ENCODE results near the gene MFRP. TPM values are rescaled to one million over a fixed set of nuclear protein-coding genes. Genes with fewer than 3 reads are reported as not detected.

Gene MFRP
- total and polyA plus RNA-seq, 9 of the 15 experiments (the other 6 are each of a cell fraction or from before 2014, with no cell fraction given) = not detected

DNA sequence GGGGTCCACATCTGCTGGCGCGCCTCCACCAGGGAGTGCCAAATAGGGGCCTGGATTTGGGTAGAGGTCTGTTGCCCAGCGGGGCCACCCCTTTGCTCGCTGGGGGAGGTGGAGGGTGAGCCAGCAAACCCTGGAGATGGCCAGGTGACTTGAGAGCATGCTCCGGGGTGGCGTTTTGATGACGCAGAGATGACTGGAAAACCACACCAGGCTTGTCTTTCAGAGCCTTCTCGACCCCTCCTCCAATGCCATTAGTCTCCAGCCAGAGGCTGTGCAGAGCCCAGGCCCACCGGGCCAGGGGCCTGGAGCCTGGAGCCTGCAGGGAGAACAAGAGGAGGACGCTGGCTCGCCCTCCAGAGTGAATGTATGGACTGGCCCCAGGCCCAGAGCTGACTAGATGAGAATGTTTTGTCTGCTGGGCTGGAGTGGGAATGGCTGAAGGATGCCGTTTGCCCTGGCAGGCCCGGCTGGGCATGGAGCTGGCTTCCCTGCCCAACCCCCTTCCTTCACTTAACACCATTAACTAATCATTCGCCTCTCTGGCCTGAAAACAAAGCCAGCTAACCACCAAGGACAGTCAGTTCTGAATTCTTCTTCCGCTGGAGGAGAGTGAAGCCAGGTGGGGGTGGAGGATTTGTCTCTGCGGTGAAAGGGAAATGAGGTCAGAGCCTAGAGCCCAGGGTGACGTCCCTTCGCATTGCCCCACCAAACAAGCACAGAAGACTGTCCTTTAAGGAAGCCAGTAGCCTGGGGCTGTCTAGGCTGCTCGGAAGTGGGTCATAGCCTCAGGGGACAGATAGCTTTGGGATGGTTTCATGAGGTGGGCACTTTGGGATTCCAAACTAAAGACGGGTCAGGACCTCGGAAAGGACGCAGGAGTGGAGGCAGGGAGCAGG, 28.0 kb downstream of the MFRP start (continued):
- TF ChIP-seq, protein P1, sequence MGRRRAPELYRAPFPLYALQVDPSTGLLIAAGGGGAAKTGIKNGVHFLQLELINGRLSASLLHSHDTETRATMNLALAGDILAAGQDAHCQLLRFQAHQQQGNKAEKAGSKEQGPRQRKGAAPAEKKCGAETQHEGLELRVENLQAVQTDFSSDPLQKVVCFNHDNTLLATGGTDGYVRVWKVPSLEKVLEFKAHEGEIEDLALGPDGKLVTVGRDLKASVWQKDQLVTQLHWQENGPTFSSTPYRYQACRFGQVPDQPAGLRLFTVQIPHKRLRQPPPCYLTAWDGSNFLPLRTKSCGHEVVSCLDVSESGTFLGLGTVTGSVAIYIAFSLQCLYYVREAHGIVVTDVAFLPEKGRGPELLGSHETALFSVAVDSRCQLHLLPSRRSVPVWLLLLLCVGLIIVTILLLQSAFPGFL (CRISPR knock-in tag; IDR thresholded peaks at IDR 0.05) = 0 out of 2 replicates have a peak, but pooled peaks have one; percentile 51
- no peak for TF ChIP-seq OTX1 (CRISPR knock-in tag; IDR thresholded peaks at IDR 0.05)
- TF ChIP-seq, protein P2, sequence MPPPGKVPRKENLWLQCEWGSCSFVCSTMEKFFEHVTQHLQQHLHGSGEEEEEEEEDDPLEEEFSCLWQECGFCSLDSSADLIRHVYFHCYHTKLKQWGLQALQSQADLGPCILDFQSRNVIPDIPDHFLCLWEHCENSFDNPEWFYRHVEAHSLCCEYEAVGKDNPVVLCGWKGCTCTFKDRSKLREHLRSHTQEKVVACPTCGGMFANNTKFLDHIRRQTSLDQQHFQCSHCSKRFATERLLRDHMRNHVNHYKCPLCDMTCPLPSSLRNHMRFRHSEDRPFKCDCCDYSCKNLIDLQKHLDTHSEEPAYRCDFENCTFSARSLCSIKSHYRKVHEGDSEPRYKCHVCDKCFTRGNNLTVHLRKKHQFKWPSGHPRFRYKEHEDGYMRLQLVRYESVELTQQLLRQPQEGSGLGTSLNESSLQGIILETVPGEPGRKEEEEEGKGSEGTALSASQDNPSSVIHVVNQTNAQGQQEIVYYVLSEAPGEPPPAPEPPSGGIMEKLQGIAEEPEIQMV (tag; conservative IDR thresholded peaks at IDR 0.05; ENCODE audit: low read depth) = no peak
- peak; percentile 56; the same call in 1 of the 2 replicates for TF ChIP-seq ZNF583 (CRISPR knock-in tag; IDR thresholded peaks at IDR 0.05)
- TF ChIP-seq, protein P3, sequence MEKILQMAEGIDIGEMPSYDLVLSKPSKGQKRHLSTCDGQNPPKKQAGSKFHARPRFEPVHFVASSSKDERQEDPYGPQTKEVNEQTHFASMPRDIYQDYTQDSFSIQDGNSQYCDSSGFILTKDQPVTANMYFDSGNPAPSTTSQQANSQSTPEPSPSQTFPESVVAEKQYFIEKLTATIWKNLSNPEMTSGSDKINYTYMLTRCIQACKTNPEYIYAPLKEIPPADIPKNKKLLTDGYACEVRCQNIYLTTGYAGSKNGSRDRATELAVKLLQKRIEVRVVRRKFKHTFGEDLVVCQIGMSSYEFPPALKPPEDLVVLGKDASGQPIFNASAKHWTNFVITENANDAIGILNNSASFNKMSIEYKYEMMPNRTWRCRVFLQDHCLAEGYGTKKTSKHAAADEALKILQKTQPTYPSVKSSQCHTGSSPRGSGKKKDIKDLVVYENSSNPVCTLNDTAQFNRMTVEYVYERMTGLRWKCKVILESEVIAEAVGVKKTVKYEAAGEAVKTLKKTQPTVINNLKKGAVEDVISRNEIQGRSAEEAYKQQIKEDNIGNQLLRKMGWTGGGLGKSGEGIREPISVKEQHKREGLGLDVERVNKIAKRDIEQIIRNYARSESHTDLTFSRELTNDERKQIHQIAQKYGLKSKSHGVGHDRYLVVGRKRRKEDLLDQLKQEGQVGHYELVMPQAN (IDR thresholded peaks at IDR 0.05; ENCODE audit: borderline replicate concordance) = no peak
- TF ChIP-seq, protein P4, sequence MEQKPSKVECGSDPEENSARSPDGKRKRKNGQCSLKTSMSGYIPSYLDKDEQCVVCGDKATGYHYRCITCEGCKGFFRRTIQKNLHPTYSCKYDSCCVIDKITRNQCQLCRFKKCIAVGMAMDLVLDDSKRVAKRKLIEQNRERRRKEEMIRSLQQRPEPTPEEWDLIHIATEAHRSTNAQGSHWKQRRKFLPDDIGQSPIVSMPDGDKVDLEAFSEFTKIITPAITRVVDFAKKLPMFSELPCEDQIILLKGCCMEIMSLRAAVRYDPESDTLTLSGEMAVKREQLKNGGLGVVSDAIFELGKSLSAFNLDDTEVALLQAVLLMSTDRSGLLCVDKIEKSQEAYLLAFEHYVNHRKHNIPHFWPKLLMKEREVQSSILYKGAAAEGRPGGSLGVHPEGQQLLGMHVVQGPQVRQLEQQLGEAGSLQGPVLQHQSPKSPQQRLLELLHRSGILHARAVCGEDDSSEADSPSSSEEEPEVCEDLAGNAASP (IDR thresholded peaks at IDR 0.05) = no peak
- no peak for TF ChIP-seq ZNF41 (CRISPR knock-in tag; conservative IDR thresholded peaks at IDR 0.05)
- TF ChIP-seq, protein P5, sequence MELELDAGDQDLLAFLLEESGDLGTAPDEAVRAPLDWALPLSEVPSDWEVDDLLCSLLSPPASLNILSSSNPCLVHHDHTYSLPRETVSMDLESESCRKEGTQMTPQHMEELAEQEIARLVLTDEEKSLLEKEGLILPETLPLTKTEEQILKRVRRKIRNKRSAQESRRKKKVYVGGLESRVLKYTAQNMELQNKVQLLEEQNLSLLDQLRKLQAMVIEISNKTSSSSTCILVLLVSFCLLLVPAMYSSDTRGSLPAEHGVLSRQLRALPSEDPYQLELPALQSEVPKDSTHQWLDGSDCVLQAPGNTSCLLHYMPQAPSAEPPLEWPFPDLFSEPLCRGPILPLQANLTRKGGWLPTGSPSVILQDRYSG (tag; conservative IDR thresholded peaks at IDR 0.05; ENCODE audit: low read depth) = no peak; the same call in 1 of the 2 replicates
- TF ChIP-seq CCAR2 (IDR thresholded peaks at IDR 0.05; ENCODE audit: low read depth, low read length) = no peak
- TF ChIP-seq, protein P6, sequence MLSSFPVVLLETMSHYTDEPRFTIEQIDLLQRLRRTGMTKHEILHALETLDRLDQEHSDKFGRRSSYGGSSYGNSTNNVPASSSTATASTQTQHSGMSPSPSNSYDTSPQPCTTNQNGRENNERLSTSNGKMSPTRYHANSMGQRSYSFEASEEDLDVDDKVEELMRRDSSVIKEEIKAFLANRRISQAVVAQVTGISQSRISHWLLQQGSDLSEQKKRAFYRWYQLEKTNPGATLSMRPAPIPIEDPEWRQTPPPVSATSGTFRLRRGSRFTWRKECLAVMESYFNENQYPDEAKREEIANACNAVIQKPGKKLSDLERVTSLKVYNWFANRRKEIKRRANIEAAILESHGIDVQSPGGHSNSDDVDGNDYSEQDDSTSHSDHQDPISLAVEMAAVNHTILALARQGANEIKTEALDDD (IDR thresholded peaks at IDR 0.05) = peak; percentile 72; the same call in 1 of the 2 replicates
- TF ChIP-seq MYBL2 (IDR thresholded peaks at IDR 0.05; ENCODE audit: low read depth) = no peak
- no peak for TF ChIP-seq MYBL2 (CRISPR knock-in tag; IDR thresholded peaks at IDR 0.05; ENCODE audit: borderline replicate concordance)
- TF ChIP-seq EP400 (IDR thresholded peaks at IDR 0.05) = 0 out of 2 replicates have a peak, but pooled peaks have one; percentile 20
- TF ChIP-seq, protein P7, sequence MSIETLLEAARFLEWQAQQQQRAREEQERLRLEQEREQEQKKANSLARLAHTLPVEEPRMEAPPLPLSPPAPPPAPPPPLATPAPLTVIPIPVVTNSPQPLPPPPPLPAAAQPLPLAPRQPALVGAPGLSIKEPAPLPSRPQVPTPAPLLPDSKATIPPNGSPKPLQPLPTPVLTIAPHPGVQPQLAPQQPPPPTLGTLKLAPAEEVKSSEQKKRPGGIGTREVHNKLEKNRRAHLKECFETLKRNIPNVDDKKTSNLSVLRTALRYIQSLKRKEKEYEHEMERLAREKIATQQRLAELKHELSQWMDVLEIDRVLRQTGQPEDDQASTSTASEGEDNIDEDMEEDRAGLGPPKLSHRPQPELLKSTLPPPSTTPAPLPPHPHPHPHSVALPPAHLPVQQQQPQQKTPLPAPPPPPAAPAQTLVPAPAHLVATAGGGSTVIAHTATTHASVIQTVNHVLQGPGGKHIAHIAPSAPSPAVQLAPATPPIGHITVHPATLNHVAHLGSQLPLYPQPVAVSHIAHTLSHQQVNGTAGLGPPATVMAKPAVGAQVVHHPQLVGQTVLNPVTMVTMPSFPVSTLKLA (conservative IDR thresholded peaks at IDR 0.05) = 0 out of 4 replicates have a peak, but pooled peaks of 1 of the 2 experiments have one; percentile 18
- TF ChIP-seq POLR3G (IDR thresholded peaks at IDR 0.05; ENCODE audit: extremely low read depth, insufficient read length, insufficient replicate concordance) = no peak
- TF ChIP-seq HEY1 (CRISPR knock-in tag; IDR thresholded peaks at IDR 0.05; ENCODE audit: borderline replicate concordance) = no peak

Data from K562 (cell line).